Left forelimb (tissue), 1 donor: ENCODE measurements around the gene SPHK2.
"Not testable (repeated sequence)": the region's sequence is repeated elsewhere in the genome, so short reads cannot be mapped to it uniquely, and the experiment has no call there.

ENCODE experiments used
- DNase-seq: peaks from one replicate; pipeline ENCODE4 v3.0.0-alpha.2; 2018; ENCODE audit warnings: low spot score

SPHK2 gene, protein sequence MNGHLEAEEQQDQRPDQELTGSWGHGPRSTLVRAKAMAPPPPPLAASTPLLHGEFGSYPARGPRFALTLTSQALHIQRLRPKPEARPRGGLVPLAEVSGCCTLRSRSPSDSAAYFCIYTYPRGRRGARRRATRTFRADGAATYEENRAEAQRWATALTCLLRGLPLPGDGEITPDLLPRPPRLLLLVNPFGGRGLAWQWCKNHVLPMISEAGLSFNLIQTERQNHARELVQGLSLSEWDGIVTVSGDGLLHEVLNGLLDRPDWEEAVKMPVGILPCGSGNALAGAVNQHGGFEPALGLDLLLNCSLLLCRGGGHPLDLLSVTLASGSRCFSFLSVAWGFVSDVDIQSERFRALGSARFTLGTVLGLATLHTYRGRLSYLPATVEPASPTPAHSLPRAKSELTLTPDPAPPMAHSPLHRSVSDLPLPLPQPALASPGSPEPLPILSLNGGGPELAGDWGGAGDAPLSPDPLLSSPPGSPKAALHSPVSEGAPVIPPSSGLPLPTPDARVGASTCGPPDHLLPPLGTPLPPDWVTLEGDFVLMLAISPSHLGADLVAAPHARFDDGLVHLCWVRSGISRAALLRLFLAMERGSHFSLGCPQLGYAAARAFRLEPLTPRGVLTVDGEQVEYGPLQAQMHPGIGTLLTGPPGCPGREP

DNA sequence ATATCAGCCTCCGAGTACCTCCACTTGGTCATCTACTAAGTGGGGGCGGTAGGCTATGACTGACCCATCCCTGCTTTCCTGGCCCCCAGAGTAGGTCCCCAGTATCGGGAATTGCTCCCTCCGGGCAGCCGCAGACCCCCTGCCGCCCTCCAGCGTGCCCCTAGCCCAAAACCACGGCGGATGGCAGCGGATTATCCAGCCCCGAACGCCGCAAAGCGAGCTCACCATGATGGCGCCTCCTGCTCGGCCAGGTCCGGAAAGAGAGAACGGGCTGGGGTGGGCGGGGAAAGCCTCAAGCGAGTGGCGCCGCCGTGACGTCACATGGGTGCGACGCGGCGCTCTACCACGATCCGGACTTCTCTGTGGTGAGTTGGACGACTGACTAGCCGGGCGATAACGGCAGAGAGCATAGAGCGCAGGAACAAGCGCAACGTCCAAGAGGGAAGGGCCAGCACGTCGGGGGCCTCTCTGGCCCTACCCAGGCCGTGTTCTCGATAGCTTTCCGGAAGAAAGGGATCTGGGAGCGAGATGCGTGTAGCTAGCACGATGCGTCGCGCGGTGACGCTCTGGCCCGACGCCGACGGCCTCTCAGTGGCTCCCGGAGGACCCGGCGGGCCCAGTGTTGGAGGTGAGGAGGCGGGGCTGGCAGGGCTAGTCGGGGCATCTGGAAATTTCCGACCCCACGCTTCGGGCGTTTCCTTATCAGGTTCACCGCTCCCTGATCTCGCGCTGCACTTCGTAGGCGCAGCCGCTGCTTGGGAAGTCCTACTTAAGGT lies at the start of gene SPHK2, which contains the start of gene RPL18:
SPHK2 (plus strand) TSS at position 591 of the 776 bp plus-strand sequence. CDS start 1,009 bp downstream, outside the sequence.
RPL18 (minus strand) TSS at position 263 of the 776 bp plus-strand sequence; CDS start at position 228, 35 bp downstream.
- DNase-seq: peak; percentile 99

DNA sequence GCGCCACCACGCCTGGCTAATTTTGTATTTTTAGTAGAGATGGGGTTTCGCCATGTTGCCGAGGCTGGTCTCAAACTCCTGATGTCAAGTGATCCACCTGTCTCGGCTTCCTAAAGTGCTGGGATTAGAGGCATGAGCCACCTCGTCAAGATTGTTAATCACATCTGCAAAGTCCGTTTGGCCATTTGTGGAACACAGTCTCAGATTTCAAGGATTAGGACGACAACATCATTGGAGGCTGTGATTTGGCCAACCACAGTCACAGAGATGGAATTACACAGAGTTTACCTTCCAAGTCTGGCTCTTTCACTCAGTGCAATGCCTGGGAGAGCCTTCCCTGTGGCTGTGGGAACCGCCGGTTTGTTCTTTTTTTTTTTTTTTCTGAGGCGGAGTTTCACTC lies 49.5 kb upstream of the SPHK2 start:
- no peak for DNase-seq

DNA sequence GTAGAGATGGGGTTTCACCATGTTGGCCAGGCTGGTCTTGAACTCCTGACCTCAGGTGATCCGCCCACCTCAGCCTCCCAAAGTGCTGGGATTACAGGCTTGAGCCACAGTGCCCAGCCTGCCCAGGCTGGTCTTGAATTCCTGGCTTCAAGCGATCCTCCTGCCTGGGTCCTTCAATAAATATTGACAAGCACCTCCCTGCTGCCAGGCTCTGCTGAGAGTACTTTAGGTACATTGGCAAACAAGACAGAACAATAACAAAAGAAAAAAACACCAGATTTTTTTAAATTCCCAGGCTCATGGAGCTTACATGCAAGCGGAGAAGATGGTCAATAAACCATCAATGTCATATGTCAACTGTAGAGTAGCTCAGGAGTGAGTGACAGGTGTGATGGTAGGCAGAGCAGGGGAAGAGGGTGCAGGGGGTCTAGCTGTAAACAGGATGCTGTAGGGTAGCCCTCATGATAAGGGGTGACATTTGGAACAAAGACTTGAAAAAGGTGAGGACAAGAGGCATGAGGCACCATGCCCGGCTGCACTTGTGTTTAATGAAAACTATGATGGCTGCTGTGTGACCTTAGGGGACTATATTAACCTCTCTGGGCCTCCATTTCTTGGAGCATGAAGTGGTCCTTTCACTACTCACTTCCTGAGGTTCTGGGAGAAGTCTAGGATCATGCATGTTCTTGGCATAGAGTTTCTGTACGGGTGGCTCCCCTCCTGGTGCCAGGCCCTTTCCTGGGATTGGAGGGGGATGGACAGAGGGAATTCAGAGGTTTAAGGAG lies 47.7 kb upstream of the SPHK2 start:
- DNase-seq: no peak

DNA sequence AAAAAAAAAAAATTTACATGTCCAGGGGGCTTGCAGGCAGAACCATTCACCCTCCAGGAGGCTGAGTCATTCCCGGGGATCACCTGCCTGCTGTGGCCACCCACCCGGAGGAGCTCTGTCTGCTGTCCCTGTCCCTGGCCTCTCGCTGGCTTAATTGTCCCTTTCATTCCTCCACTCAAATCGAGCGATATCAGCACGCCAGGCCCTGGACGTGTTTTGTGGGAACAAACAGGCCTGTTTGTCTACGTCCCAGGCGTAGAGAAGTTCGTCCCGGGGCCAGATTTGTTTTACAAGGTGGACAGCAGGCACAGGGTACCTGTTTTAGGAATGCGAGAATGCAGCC lies 46.2 kb upstream of the SPHK2 start:
- no peak for DNase-seq

DNA sequence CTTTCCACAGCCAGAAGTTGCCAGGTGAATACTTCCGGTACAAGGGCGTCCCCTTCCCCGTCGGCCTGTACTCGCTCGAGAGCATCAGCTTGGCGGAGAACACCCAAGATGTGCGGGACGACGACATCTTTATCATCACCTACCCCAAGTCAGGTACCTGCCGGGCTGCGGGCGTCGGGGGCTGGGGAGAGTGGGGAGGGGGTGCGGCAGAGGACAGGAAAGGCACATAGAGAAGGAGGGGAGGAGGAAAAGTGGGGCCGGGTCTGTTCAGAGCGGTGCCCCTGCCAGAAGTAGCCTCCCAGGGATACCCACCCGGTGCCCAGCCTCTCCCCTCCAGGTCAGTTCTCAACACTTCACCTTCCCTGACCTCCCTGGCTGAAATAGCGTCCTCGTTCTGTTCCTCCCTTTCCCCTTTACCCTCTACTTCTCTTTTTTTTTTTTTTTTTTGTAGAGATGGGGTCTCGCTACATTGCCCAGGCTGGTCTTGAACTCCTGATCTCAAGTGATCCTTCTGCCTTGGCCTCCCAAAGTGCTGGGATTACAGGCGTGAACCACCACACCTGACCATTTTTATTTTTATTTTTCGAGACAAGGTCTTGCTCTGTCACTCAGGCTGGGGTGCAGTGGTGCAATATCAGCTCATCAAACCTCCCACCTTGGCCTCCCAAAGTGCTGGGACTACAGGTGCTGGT lies 43.2 kb upstream of the SPHK2 start:
- no peak for DNase-seq

DNA sequence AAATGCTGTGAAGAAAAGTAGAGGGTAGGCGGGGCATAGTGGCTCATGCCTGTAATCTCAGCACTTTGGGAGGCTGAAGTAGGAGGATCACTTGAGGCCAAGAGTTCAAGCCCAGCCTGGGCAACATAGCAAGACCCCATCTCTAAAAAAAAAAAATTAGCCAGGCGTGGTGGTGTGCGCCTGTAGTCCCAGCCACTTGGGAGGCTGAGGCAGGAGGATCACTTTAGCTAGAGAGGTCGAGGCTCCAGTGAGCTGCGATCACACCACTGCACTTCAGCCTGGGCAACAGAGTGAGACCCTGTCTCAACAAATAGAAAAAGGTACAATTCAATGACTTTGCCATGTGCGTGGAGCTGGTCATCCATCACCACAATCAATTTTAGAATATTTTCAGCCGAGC lies 41.4 kb upstream of the SPHK2 start:
- DNase-seq: not testable (repeated sequence)

DNA sequence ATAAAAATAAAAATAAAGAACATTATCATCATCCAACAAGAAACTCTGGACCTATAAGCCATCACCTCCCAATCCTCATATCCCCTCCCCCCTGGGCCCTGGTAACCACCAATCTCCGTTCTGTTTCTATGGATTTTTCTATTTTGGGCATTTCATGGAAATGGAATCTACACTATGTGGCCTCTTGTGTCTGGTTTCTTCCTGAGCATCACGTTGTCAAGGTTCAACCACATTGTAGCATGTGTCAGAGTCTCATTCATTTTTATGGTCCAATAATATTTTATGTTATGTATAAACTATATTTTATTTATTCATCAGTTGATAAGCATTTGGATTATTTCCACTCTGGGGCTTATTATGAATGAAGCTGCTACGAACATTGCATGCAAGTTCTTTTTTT lies 40.4 kb upstream of the SPHK2 start:
- no peak for DNase-seq

DNA sequence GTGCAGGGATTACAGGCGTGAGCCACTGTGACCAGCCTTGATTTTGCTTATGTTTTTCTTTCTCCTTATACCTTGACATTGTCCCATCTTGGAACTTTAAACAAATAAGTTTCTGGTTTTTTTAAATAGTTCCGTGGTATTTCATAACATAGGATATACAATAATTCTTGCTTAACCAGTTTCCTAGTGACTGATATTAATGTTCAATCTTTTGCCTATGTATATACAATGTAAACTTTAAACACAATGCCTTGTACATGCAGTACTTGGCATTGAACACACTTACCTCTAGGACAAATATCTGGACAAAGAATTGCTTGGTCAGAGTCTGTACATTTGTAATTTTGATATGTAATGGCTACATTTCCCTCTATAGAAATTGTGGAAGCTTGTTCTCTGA lies 37.1 kb upstream of the SPHK2 start:
- no peak for DNase-seq

DNA sequence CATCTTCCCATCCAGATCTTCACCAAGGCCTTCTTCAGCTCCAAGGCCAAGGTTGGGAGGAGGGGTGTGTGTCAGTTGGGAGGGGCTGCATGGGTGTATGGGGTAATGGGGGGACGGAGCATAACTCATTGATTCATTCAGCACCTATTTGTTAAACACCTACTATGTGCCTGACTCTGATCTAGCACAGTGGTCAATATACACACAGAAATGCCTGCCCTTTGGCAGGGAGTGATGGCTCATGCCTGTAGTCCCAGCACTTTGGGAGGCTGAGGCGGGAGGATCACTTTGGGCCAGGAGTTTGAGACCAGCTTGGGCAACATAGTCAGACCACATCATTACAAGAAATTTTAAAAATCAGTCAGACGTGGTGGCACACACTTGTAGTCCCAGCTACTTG lies 31.9 kb upstream of the SPHK2 start:
- no peak for DNase-seq

DNA sequence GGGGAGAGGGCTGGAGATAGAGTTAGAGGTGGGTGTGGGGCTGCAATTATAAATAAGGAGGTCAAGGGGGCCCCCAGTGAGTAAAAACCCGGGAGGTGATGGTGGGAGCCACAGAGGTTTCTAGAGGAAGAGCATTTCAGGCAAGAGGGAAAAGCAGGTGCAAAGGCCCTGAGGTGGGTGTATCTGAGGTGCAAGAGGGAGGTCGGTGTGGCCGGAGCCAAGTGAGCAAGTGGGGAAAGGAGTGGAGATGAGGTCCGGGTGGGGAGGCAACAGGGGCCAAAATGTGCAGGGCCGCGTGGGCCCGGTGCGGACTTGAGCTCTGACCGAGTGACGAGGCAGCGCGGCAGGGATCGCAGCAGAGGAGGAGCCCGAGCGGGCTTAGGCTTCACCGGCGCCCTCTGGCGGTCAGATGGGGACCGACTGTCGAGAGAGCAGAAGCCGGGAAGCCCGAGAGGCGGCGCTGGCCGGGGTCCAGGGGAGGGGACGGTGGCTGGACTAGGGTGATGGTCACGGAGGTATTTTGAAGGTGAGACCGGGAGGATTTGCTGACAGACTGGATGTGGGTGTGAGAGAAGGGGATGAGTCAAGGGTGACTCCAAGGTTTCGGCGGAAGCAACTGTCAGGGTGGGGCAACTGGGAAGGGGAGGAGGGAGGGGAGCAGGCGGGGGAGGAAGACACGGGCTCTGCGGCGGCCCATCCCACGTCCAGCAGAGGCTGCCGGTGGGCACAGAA lies 30.5 kb upstream of the SPHK2 start:
- DNase-seq: peak; percentile 90

DNA sequence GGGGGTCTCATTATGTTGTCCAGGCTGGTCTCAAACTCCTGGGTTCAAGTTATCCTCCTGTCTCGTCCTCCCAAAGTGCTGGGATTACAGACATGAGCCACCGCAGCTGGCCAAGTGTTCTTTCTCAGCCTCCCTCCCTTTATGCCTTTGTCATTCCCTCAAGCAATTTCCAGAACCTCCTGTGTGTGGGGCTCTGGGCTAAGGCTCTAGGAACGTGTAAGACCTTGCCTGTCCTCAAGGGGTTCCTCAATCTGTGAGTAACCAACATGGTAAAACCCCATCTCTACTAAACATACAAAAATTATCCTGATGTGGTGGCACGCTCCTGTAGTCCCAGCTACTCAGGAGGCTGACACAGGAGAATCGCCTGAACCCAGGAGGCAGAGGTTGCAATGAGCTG lies 28.3 kb upstream of the SPHK2 start:
- no peak for DNase-seq

DNA sequence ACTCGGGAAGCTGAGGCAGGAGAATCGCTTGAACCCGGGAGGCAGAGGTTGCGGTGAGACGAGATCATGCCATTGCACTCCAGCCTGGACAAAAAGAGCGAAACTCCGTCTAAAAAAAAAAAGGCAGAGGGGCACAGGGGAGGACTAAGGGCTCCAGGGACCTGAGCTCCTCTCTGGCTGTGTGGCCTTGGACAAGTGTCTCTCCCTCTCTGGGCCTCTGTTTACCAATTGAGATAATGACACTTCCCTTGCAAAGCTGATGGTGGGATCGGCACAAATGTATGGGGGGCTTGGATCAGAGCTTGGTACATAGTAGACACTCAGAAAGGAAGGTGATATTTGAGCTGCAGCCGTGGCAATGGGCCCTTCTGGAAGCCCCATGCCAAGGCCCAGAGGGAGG lies 24.1 kb upstream of the SPHK2 start:
- DNase-seq: no peak

DNA sequence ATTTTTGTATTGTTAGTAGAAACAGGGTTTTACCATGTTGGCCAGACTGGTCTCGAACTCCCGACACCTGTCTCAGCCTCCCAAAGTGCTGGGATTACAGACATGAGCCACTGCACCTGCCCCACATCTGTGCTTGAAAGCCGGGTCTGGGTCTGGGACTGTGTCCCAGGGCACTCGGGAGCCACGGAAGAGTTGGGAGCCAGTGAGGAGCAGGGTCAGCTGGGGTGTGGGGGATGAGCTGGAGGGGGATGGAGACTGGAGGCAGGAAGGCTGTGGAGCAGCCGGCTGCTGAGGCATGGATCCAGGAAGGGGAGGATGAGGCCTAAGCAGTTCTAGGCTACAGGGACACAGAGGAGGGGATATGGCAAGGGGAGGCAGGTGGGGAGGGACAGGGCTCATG lies 23.5 kb upstream of the SPHK2 start:
- no peak for DNase-seq

DNA sequence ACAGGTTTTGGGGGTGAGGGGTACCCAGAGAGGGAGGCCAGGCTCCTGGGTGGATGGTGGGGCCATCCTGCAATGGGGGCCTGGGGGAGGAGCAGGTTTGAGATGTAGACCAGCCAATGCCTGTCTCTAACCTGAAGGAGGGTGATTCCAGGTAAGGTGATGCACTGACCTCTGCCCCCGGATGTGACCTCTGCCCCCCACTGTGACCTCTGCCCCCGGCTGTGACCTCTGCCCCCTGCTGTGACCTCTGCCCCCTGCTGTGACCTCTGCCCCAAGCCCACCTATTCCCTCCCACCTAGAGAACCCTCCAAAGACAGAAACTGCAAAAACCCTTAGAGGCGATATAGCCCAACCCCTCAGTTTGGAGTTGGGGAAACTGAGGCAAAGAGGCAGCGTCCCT lies 23.1 kb upstream of the SPHK2 start:
- no peak for DNase-seq

DNA sequence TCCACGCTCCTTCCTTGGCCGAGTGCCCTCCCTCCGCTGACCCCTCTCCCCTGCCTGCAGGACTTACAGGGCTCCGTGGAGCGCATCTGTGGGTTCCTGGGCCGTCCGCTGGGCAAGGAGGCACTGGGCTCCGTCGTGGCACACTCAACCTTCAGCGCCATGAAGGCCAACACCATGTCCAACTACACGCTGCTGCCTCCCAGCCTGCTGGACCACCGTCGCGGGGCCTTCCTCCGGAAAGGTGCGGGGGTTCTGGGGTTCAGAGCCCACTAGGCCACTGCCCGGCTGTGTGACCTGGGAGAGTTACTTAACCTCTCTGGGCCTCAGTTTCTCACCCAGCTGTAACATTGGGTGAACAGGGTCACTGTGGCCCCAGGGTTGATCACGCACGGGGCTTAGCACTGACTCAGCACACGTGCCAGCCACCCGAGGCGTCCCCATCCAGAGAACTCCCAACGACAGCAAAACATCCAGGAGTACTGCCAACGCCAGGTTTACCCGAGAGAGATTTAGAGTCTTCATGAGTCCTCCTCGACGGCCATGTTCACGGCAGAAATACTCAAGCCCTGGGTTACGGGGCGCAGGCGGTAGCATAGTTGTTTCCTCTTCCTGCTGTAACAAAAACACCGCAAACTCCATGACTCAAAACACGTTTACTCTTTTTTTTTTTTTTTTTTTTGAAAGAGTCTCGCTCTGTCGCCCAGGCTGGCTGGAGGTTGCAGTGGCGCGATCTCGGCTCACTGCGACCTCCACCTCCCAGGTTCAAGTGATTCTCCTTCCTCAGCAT lies 22.4 kb upstream of the SPHK2 start:
- no peak for DNase-seq

DNA sequence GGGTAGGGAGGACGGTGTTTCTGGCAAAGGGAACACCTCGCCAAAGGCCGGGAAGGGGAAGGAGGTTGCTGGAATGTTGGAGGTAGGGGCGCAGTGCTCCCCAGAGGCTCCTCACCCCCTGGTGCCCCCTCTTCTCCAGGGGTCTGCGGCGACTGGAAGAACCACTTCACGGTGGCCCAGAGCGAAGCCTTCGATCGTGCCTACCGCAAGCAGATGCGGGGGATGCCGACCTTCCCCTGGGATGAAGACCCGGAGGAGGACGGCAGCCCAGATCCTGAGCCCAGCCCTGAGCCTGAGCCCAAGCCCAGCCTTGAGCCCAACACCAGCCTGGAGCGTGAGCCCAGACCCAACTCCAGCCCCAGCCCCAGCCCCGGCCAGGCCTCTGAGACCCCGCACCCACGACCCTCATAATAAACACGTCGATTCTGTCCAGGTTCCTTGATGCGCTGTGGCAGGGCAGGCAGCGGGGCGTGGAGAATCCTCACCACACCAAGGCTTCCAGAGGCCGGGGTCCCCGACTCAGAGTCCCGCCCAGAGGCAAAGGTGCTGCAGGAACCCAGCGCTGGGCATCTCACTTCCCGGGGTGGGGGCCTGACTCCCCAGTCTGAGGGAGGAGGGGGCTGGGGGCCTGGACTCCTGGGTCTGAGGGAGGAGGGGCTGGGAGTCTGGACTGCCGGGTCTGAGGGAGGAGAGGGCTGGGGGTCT lies 20.2 kb upstream of the SPHK2 start:
- DNase-seq: no peak

DNA sequence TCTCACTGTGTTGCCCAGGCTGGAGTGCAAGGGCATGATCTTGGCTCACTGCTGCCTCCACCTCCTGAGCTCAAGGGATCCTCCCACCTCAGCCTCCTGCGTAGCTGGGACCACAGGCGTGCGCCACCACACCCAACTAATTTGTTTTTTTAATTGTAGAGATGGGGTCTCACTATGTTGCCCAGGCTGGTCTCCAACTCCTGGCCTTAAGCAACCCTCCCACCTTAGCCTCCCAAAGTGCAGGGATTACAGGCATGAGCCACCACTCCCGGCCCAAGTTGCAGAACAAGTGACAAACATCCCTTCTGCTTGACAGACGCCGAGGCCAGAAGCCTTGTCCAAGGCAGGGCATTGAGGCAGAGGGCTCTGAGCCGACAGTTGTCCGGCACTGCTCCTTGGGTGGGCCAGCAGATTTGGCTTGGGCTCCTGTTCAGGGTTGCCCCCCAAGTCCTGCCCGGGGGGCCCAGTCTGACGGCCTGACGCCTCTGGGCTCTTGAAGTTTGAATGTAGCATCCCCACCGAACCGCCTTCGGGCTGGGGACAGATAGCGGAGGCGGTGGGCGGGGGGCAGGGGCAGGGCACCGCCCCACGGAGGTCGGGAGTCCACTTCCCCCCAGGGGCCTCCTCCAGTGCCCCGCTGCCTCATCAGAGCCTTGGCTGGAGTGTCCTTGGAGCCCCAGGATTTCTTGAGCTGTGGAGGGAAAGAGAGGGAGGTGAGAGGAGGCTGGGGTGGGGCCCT lies 18.5 kb upstream of the SPHK2 start:
- DNase-seq: no peak

DNA sequence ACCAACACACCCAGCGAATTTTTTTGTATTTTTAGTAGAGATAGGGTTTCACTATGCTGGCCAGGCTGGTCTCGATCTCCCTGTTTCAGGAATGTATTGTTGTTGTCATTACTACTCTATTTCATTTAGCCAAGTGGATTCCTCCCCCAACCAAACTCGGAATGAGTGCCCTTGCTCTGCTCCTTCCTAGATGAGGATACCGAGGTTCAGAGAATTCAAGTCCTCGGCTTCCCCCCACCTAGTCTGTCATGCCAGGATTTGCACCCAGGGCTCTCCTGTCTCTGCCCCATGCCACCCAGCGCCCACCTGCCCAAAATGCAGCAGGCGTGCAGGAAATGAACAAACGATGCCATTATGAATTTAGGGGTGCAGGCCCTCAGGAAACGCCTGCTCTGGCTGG lies 16.3 kb upstream of the SPHK2 start:
- DNase-seq: no peak

DNA sequence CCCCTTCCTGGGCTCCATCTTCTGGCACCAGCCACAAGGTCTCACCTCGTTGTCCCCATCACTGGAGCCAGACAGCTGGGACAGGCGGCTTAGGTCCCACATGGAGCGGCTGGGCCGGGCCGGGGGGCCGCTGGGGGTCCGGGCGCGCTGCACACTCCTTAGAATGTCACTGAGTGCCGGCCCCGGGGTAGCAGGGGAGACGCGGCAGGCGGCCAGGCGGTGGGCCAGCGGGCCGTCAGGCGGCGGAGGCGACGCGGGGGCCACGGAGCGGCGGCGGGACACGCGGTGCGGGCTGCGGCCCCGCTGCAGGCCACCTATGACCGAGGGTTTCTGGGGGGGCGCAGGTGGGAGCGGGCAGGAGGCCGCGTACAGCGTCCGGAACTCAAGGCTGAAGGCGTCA lies 15.9 kb upstream of the SPHK2 start:
- DNase-seq: no peak
